ENCODE results near the gene ZNF500. TPM values are rescaled to one million over a fixed set of nuclear protein-coding genes. Genes with fewer than 3 reads are reported as not detected.

ZNF500 gene
- total RNA-seq, 2 experiments from 2014 or later = 10.9 to 12.8 TPM

DNA sequence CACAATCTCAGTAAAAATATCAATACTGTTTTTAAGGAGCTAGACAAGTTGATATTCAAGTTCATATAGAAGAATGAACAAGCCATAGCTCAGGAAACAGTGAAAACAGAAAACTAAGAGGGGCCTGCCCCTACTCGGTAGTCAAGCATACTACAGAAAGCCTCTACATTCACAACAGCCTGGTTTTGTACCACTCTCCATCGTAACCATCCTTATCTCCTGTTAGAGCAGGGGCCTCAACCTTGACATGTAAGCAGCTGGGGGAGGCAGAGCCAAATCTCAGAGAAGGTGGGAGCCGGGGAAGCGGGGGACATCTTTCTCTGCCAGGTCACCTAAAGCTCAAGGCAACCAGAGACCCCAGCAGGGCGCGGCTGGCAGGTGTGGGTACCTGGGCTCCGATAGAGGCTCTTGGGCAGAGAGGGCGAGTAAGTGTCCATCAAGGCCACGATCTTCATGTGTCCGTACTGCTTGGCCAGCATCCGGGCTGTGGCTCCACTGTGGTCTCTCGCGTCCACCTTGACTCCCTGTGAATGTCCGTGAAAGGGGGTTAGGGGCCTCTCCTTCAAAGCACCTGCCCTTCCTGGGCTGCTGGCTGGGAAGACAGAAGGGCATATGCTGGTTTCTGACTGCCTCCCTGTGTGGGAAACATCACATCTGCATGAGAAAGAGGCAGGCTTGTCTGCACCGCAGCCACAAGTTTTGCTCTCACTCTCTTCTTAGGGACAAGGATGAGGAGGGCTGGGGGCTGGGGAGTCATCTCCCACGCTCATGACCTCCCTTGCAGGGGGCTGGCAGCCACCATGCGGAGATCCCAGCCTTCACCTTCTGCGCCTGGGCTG is 53.1 kb downstream of the ZNF500 start:
- H3K4me3 Mint-ChIP-seq = no peak overlapping the region
- no peaks in the 10 kb centered on the region for H3K4me1 Mint-ChIP-seq (ENCODE audit: low read depth)
- no peaks in the 10 kb centered on the region for H3K27me3 Mint-ChIP-seq
- ChIA-PET POLR2A (no interaction called here), CTCF (no interaction called here)
- ATAC-seq = no peak
- H3K36me3 Mint-ChIP-seq (ENCODE audit: low read depth) = peaks cover 14% of the 10 kb centered on the region
- TF ChIP-seq, protein P1, sequence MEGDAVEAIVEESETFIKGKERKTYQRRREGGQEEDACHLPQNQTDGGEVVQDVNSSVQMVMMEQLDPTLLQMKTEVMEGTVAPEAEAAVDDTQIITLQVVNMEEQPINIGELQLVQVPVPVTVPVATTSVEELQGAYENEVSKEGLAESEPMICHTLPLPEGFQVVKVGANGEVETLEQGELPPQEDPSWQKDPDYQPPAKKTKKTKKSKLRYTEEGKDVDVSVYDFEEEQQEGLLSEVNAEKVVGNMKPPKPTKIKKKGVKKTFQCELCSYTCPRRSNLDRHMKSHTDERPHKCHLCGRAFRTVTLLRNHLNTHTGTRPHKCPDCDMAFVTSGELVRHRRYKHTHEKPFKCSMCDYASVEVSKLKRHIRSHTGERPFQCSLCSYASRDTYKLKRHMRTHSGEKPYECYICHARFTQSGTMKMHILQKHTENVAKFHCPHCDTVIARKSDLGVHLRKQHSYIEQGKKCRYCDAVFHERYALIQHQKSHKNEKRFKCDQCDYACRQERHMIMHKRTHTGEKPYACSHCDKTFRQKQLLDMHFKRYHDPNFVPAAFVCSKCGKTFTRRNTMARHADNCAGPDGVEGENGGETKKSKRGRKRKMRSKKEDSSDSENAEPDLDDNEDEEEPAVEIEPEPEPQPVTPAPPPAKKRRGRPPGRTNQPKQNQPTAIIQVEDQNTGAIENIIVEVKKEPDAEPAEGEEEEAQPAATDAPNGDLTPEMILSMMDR (IDR thresholded peaks at IDR 0.05) = no peak
- DNase-seq = no peak
- H3K27ac Mint-ChIP-seq = no peak overlapping the region
- H3K9me3 Mint-ChIP-seq = no peaks in the 10 kb centered on the region
- intact Hi-C loops (cut with micrococcal nuclease) = no loop called here

DNA sequence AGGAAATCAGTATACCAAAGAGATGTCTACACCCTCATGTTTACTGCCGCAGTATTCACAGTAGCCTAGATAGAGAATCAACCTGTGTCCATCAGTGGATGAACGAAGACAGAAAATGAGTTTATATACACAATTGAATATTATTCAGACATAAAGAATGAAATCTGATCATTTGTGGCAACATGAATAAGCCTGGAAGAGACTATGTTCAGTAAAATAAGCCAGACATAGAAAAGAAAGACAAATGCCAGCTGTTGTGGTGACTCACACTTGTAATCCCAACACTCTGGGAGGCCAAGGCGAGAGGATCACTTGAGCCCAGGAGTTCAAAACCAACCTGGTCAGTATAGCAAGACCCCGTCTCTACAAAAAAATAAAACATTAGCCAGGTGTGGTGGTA is 57.5 kb downstream of the ZNF500 start:
- ATAC-seq (no peak), DNase-seq (no peak)
- ChIA-PET POLR2A (interaction anchor here (1.7 kb wide), 1 partner anchor 8 kb away, joined by 5 read pairs; no protein-coding TSS in a partner anchor), CTCF (interaction anchor here (0.9 to 1.4 kb wide), 4 partner anchors 8 to 247 kb away, joined by 3 read pairs; no protein-coding TSS in a partner anchor)
- TF ChIP-seq, protein P1 (IDR thresholded peaks at IDR 0.05) = no peak
- Mint-ChIP-seq H3K4me3 (no peak overlapping the region), H3K27ac (no peak overlapping the region), H3K4me1 (ENCODE audit: low read depth) (no peaks in the 10 kb centered on the region), H3K36me3 (ENCODE audit: low read depth) (peaks cover 18% of the 10 kb centered on the region), H3K9me3 (no peaks in the 10 kb centered on the region), H3K27me3 (no peaks in the 10 kb centered on the region)
- intact Hi-C loops (cut with micrococcal nuclease) = no loop called here

DNA sequence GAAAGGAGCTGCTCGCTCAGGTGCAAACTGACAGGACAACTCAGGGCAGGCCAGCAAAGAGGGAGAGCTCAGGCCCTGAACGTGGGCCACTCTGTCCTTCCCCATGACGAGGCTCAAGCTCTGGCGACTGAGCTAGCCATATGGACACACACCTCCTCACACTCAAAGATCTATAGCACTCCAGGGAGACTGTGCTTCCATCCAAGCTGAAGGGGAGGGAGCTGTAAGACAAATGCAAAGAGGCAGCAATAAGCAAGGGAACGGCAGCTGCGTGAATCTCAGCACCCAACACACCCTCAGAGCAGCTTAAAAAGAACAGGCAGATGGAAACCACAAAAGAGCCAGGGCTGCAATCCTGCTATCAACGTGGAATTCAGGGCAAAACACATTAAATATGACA is 60.1 kb downstream of the ZNF500 start:
- ATAC-seq (no peak), DNase-seq (no peak)
- no peaks in the 10 kb centered on the region for H3K9me3 Mint-ChIP-seq
- H3K27ac Mint-ChIP-seq = no peak overlapping the region
- no peaks in the 10 kb centered on the region for H3K27me3 Mint-ChIP-seq
- ChIA-PET CTCF (interaction anchor here (0.8 kb wide), 1 partner anchor 76 kb away, joined by 3 read pairs; no protein-coding TSS in a partner anchor), POLR2A (interaction anchor here (1.0 to 1.1 kb wide), 2 partner anchors 11 to 14 kb away, joined by 3 to 6 read pairs; partner anchors contain the start of gene NUDT16L1)
- intact Hi-C loops (cut with micrococcal nuclease) = no loop called here
- no peaks in the 10 kb centered on the region for H3K4me1 Mint-ChIP-seq (ENCODE audit: low read depth)
- TF ChIP-seq, protein P1 (IDR thresholded peaks at IDR 0.05) = no peak
- H3K36me3 Mint-ChIP-seq (ENCODE audit: low read depth) = peaks cover 16% of the 10 kb centered on the region
- no peak overlapping the region for H3K4me3 Mint-ChIP-seq

DNA sequence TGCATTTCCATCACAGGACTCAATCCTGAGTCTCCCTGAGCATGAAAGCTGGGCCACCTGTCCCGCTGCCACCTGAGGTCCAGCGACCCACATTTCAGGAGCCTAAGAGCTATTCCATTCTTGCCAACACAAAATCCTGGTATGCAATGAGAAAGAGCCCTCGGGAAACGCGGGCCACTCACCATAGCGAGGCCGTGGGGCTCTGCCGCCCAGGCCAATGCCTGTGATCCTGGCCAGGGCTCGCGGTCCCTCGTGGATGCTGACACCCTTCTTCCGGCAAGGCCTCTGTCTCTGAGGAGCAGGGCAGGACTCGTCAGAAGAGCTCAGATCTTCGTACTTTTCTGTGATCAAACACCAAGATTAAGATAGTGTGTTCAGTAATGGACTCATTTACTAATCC is 62.0 kb downstream of the ZNF500 start:
- TF ChIP-seq, protein P1 (IDR thresholded peaks at IDR 0.05) = no peak
- H3K9me3 Mint-ChIP-seq = no peaks in the 10 kb centered on the region
- H3K27me3 Mint-ChIP-seq = no peaks in the 10 kb centered on the region
- no peak overlapping the region for H3K4me3 Mint-ChIP-seq
- H3K36me3 Mint-ChIP-seq (ENCODE audit: low read depth) = peaks cover 13% of the 10 kb centered on the region
- ATAC-seq = no peak
- DNase-seq = no peak
- ChIA-PET POLR2A (interaction anchor here (1.1 kb wide), 1 partner anchor 30 kb away, joined by 3 read pairs; no protein-coding TSS in a partner anchor), CTCF (interaction anchor here (1.3 kb wide), 1 partner anchor 23 kb away, joined by 4 read pairs; no protein-coding TSS in a partner anchor)
- intact Hi-C loops (cut with micrococcal nuclease) = no loop called here
- peaks cover 8% of the 10 kb centered on the region for H3K4me1 Mint-ChIP-seq (ENCODE audit: low read depth)
- H3K27ac Mint-ChIP-seq = no peak overlapping the region

DNA sequence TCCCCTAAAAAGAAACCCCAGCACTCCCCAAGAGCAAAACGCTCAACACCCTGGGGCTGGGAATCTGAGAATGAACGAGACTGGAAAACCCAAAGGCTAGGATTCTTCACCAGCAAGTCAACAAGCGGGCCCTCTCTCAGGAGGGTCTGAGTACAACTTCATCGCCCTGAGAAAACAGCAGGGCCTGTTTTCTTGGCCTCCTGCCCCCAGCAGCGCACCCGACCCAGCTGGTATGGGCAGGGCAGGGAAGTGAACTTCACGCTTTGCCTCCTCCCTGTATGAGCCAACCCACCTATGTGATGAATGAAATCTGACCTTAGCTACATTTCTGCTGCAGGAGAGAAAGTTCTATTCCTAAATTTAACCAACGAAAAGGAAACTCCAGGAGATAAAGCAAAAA is 62.5 kb downstream of the ZNF500 start:
- DNase-seq (no peak), ATAC-seq (no peak)
- CTCF ChIA-PET = interaction anchor here (1.3 kb wide), 1 partner anchor 22 kb away, joined by 4 read pairs; no protein-coding TSS in a partner anchor
- POLR2A ChIA-PET = no interaction called here
- H3K4me1 Mint-ChIP-seq (ENCODE audit: low read depth) = peaks cover 12% of the 10 kb centered on the region
- no peaks in the 10 kb centered on the region for H3K9me3 Mint-ChIP-seq
- intact Hi-C loops (cut with micrococcal nuclease) = no loop called here
- no peak overlapping the region for H3K4me3 Mint-ChIP-seq
- peaks cover 13% of the 10 kb centered on the region for H3K36me3 Mint-ChIP-seq (ENCODE audit: low read depth)
- TF ChIP-seq, protein P1 (IDR thresholded peaks at IDR 0.05) = no peak
- H3K27ac Mint-ChIP-seq = no peak overlapping the region
- H3K27me3 Mint-ChIP-seq = no peaks in the 10 kb centered on the region

All from activated CD8-positive, alpha-beta T cell treated with anti-CD3 and anti-CD28 coated beads for 36 hours (primary cell).